Measurements from ENCODE around the gene HOXD9. TPM values are rescaled to one million over a fixed set of nuclear protein-coding genes. Genes with fewer than 3 reads are reported as not detected.
A peak's percentile ranks its signal among the peaks of the same experiment; 100 is the strongest.

HOXD9 gene
- total RNA-seq, 1 donor from 2014 or later = not detected

DNA sequence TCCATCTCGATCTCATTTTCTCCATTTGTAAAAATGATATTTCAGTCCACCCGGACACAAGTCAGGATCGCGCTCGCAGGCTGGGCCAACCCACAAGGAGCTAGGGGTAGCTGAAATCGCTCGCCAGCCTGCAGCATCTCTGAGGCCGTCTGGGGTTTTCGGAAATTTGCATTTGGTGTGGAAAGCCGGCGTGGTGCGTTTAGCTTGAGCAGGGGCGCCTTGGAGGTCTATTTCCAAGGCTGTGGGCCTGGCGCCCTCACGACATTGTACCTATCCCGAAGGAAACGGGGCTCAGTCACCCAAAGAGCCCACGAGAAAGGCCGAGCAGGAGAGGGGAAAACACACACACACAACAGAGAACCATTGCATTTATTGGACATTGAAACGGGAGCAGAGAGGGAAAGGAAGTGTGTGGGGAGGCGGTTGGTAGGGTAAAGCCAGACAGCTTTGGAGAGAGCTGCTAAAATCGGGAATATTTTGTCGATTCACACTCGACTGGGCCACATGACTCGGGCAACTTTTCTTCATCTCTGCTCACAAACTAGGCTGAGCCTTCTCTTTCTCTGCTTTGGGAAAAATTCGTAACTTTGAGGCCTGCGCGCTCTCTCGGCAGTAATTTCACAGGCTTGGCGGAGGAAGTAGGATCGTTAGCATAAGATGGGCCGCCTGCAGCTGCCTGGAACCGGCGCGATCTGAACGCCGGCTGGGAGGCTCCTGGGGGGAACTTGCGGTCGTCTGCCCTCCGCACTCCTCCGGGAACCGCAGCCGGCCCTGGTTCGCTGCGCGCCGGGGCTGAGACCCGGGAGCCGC lies 5.9 kb downstream of the HOXD9 start:
- Mint-ChIP-seq H3K4me3 (ENCODE audit: unreplicated experiment) (no peak overlapping the region), H3K27ac (ENCODE audit: unreplicated experiment) (no peak overlapping the region), H3K9me3 (ENCODE audit: low read depth) (peaks cover 4% of the 10 kb centered on the region), H3K4me1 (ENCODE audit: low read depth) (peaks cover 27% of the 10 kb centered on the region), H3K36me3 (ENCODE audit: low read depth) (peaks cover 3% of the 10 kb centered on the region), H3K27me3 (ENCODE audit: low read depth) (peaks cover 79% of the 10 kb centered on the region)
- TF ChIP-seq, protein P1, sequence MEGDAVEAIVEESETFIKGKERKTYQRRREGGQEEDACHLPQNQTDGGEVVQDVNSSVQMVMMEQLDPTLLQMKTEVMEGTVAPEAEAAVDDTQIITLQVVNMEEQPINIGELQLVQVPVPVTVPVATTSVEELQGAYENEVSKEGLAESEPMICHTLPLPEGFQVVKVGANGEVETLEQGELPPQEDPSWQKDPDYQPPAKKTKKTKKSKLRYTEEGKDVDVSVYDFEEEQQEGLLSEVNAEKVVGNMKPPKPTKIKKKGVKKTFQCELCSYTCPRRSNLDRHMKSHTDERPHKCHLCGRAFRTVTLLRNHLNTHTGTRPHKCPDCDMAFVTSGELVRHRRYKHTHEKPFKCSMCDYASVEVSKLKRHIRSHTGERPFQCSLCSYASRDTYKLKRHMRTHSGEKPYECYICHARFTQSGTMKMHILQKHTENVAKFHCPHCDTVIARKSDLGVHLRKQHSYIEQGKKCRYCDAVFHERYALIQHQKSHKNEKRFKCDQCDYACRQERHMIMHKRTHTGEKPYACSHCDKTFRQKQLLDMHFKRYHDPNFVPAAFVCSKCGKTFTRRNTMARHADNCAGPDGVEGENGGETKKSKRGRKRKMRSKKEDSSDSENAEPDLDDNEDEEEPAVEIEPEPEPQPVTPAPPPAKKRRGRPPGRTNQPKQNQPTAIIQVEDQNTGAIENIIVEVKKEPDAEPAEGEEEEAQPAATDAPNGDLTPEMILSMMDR (IDR thresholded peaks at IDR 0.05) = no peak
- no peak for DNase-seq (ENCODE audit: low spot score)

DNA sequence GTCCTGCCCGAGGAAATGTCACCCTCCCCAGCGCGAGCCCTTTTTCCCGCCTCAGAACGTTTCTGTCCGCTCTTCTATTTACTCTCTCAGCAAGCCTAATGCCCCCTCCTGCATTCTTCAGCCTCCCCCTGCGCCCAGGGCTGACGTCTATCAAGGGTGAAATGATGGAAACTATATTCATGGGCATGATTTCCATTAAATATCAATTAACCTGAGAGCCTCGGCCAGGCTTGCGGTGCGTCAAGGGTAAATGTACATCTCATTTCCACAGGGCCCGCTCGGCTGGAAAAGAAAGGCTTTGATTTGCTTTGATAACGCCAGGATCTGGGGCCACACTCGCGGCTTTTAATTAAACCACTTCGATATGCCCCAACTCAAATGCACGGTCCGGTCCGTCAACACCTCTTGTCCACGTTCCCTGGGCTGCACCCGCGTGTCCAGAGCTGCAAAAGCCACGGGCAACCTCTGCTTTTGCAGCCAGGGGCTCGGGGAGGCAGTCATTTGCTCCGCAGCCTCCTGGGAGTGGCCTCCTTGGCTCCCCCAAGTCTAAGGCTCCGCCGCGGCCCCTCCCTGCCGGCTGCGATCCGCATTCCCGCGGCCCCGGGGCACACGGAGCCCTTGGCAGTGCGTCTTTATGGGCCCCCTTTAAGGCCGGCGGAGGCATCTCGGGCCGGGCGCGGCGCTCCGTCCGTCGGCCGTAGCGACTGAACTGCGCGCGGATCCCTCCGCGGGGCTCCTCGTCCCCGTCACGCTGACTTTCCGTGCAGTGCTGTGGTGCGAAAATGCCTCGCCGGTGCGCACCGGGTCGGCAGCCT lies 6.7 kb downstream of the HOXD9 start, which contains the start of gene HOXD8:
TSS of gene HOXD8 (plus strand) at position 724 of the 815 bp plus-strand sequence. CDS start 662 bp downstream, outside the sequence.
- TF ChIP-seq, protein P1 (IDR thresholded peaks at IDR 0.05) = no peak
- Mint-ChIP-seq H3K27me3 (ENCODE audit: low read depth) (peaks cover 80% of the 10 kb centered on the region), H3K4me3 (ENCODE audit: unreplicated experiment) (peak within 1 kb of the TSS; percentile 51), H3K36me3 (ENCODE audit: low read depth) (peaks cover 3% of the 10 kb centered on the region), H3K9me3 (ENCODE audit: low read depth) (peaks cover 4% of the 10 kb centered on the region), H3K4me1 (ENCODE audit: low read depth) (peaks cover 22% of the 10 kb centered on the region), H3K27ac (ENCODE audit: unreplicated experiment) (no peak within 1 kb of the TSS)
- DNase-seq (ENCODE audit: low spot score) = no peak

DNA sequence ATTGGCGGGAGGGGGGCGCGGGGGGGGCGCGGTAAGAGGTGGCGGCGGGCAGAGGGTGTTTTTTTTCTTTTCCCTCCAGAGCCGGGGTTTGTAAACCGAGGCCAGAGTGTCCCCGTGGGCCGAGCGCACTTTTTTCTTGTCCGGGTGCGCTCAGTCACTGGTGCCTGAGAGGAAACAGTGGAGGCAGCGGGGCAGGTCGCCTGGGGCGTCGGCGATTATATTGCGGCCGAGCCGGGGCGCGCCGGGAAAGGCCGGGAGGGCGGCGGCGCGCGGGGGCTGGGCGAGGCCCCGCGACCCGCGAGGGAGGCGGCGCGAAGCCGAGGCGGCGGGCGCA lies 7.3 kb downstream of the HOXD9 start:
- Mint-ChIP-seq H3K27ac (ENCODE audit: unreplicated experiment) (no peak overlapping the region), H3K4me3 (ENCODE audit: unreplicated experiment) (peak overlapping the region; percentile 51), H3K27me3 (ENCODE audit: low read depth) (peaks cover 80% of the 10 kb centered on the region), H3K36me3 (ENCODE audit: low read depth) (peaks cover 3% of the 10 kb centered on the region), H3K9me3 (ENCODE audit: low read depth) (peaks cover 4% of the 10 kb centered on the region), H3K4me1 (ENCODE audit: low read depth) (peaks cover 22% of the 10 kb centered on the region)
- no peak for DNase-seq (ENCODE audit: low spot score)
- TF ChIP-seq, protein P1 (IDR thresholded peaks at IDR 0.05) = no peak

DNA sequence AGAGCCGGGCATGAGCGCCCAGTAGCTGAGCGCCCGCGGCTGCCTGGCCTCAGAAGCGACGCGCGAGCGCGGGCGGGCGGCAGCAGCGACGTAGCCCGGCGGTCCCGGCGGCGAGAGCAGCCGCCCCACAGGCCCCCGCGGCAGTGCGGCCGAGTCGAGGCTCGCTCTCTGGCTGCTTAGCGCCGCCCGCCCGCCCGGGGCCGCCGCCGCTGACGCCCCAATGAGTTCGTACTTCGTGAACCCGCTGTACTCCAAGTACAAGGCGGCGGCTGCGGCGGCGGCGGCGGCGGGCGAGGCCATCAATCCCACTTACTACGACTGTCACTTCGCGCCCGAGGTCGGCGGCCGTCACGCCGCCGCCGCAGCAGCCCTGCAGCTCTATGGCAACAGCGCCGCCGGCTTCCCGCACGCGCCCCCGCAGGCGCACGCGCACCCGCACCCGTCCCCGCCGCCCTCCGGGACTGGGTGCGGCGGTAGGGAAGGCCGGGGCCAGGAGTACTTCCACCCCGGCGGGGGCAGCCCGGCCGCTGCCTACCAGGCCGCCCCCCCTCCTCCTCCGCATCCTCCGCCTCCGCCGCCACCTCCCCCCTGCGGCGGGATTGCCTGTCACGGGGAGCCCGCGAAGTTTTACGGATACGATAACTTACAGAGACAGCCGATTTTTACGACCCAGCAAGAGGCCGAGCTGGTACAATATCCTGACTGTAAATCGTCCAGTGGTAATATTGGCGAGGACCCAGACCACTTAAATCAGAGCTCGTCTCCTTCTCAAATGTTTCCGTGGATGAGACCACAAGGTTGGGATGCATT lies 7.8 kb downstream of the HOXD9 start:
- Mint-ChIP-seq H3K4me3 (ENCODE audit: unreplicated experiment) (peak overlapping the region; percentile 20), H3K36me3 (ENCODE audit: low read depth) (peaks cover 4% of the 10 kb centered on the region), H3K9me3 (ENCODE audit: low read depth) (peaks cover 4% of the 10 kb centered on the region), H3K27me3 (ENCODE audit: low read depth) (peaks cover 80% of the 10 kb centered on the region), H3K4me1 (ENCODE audit: low read depth) (peaks cover 23% of the 10 kb centered on the region), H3K27ac (ENCODE audit: unreplicated experiment) (no peak overlapping the region)
- DNase-seq (ENCODE audit: low spot score) = no peak
- TF ChIP-seq, protein P1 (IDR thresholded peaks at IDR 0.05) = no peak

Measured in chondrocyte (in vitro differentiated cells).